ENCODE data around the gene PEX3. TPM values are rescaled to one million over a fixed set of nuclear protein-coding genes. Genes with fewer than 3 reads are reported as not detected.

Gene PEX3
- total and polyA plus RNA-seq, 2 of the 4 experiments (the other 2 are of a cell fraction), result 13.3 to 13.7 TPM

DNA sequence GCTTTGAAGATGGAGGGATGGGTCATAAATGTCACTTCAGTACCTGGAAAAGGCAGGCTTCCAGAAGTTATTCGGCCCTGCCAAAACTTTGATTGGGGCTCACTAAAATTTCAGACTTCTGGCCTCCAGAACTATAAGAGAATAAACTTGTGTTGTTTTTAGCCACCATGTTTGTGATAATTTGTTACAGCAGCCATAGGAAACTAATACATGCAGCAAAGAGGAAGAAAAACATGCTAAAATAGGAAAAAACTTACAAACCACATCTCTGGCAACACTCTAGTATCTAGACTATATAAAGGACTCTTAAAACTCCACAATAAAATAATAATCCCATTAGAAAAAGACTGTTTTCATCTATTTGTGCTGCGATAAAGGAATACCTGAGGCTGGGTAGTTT lies 9.6 kb upstream of the PEX3 start:
- in situ Hi-C loops (cut with MboI; ENCODE audit: low sequenced_read_pairs) (no loop called here), dilution Hi-C loops (cut with HindIII; ENCODE audit: low sequenced_read_pairs, unreplicated experiment) (no loop called here), intact Hi-C loops (cut with micrococcal nuclease) (loop anchor here (10.0 kb wide), 1 partner anchor 574 kb away; no protein-coding TSS in a partner anchor)
- no peak overlapping the region for H2AFZ ChIP-seq (replicated peaks; ENCODE audit: low read length, poor library complexity)
- peaks cover 4% of the 10 kb centered on the region; the same call in 1 of the 2 replicates for H3K9me1 ChIP-seq (ENCODE audit: insufficient read depth, low read length)
- peaks cover 9 to 12% of the 10 kb centered on the region in 2 experiments; a peak in 2 of 4 replicates for H3K79me1 ChIP-seq (ENCODE audit: low read depth in 1 of 2, low read length in 2 of 2)
- no CpG with 5 or more reads among the region's 2 CpGs for WGBS, 2 experiments (ENCODE audit: extremely low coverage in 2 of 2, insufficient read length in 1 of 2)
- DNase-seq, result no peak
- no peak overlapping the region for H3K4me2 ChIP-seq (ENCODE audit: low read depth, low read length)
- no peak overlapping the region for H3K4me3 ChIP-seq (ENCODE audit: insufficient read depth, low read depth, low read length)
- no peak overlapping the region for H3K14ac ChIP-seq (replicated peaks; ENCODE audit: low read depth, low read length)
- no peak overlapping the region for H3K23ac ChIP-seq (ENCODE audit: low read depth, low read length)
- H2AK9ac ChIP-seq (replicated peaks; ENCODE audit: low read depth, low read length, poor library complexity), result no peak overlapping the region
- H3K56ac ChIP-seq (ENCODE audit: extremely low read depth, insufficient read depth, low read length), result no peak overlapping the region
- H3K36me3 ChIP-seq (ENCODE audit: control insufficient read depth, insufficient read depth, low read length), result peaks cover 11% of the 10 kb centered on the region
- H2BK15ac ChIP-seq (ENCODE audit: low read depth, low read length), result no peak overlapping the region
- no peaks in the 10 kb centered on the region for H3K27me3 ChIP-seq (ENCODE audit: control insufficient read depth, insufficient read depth, low read length)
- no peaks in the 10 kb centered on the region for H4K20me1 ChIP-seq (ENCODE audit: insufficient read depth, low read length)
- no peak overlapping the region for H4K91ac ChIP-seq (ENCODE audit: insufficient read depth, low read depth, low read length)
- CTCF ChIA-PET, result no interaction called here
- no peak for ATAC-seq (ENCODE audit: low read depth)
- H3K4me1 ChIP-seq (ENCODE audit: control insufficient read depth, insufficient read depth, low read length), result peaks cover 2% of the 10 kb centered on the region; the same call in 1 of the 2 replicates
- H3K9me3 ChIP-seq (ENCODE audit: control insufficient read depth, insufficient read depth, low read length), result no peaks in the 10 kb centered on the region
- H2BK20ac ChIP-seq (ENCODE audit: low read depth, low read length), result no peak overlapping the region
- no peak overlapping the region for H3K9ac ChIP-seq (ENCODE audit: low read depth, low read length)
- no peak overlapping the region for H2BK5ac ChIP-seq (ENCODE audit: low read depth, low read length, poor library complexity, severe bottlenecking)
- H3K27ac ChIP-seq (ENCODE audit: insufficient read depth, low read length), result no peak overlapping the region
- H2BK120ac ChIP-seq (ENCODE audit: low read depth, low read length), result no peak overlapping the region
- POLR2A ChIA-PET (ENCODE audit: unreplicated experiment), result no interaction called here
- no peak overlapping the region for H4K5ac ChIP-seq (ENCODE audit: low read depth, low read length)
- BruUV-seq (replicated peaks), result no TSS peak
- TF ChIP-seq RCOR1 (IDR thresholded peaks at IDR 0.05; ENCODE audit: insufficient replicate concordance, low read length), result no peak
- TF ChIP-seq, protein P1, sequence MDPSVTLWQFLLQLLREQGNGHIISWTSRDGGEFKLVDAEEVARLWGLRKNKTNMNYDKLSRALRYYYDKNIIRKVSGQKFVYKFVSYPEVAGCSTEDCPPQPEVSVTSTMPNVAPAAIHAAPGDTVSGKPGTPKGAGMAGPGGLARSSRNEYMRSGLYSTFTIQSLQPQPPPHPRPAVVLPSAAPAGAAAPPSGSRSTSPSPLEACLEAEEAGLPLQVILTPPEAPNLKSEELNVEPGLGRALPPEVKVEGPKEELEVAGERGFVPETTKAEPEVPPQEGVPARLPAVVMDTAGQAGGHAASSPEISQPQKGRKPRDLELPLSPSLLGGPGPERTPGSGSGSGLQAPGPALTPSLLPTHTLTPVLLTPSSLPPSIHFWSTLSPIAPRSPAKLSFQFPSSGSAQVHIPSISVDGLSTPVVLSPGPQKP (IDR thresholded peaks at IDR 0.05; ENCODE audit: borderline replicate concordance, low read depth, low read length), result no peak
- TF ChIP-seq MAFK (IDR thresholded peaks at IDR 0.05; ENCODE audit: low read depth, low read length), result no peak
- TF ChIP-seq CEBPB (IDR thresholded peaks at IDR 0.05; ENCODE audit: low read depth, low read length), result no peak
- no peak for TF ChIP-seq POLR2A (IDR thresholded peaks at IDR 0.05; ENCODE audit: low read depth, low read length)
- TF ChIP-seq, protein P2, sequence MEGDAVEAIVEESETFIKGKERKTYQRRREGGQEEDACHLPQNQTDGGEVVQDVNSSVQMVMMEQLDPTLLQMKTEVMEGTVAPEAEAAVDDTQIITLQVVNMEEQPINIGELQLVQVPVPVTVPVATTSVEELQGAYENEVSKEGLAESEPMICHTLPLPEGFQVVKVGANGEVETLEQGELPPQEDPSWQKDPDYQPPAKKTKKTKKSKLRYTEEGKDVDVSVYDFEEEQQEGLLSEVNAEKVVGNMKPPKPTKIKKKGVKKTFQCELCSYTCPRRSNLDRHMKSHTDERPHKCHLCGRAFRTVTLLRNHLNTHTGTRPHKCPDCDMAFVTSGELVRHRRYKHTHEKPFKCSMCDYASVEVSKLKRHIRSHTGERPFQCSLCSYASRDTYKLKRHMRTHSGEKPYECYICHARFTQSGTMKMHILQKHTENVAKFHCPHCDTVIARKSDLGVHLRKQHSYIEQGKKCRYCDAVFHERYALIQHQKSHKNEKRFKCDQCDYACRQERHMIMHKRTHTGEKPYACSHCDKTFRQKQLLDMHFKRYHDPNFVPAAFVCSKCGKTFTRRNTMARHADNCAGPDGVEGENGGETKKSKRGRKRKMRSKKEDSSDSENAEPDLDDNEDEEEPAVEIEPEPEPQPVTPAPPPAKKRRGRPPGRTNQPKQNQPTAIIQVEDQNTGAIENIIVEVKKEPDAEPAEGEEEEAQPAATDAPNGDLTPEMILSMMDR (conservative IDR thresholded peaks at IDR 0.05; ENCODE audit: low read depth, low read length), result no peak
- no peak for TF ChIP-seq CHD1 (IDR thresholded peaks at IDR 0.05; ENCODE audit: low read depth, low read length)
- no peak for TF ChIP-seq FOS (IDR thresholded peaks at IDR 0.05; ENCODE audit: low read depth, low read length)
- TF ChIP-seq, protein P3, sequence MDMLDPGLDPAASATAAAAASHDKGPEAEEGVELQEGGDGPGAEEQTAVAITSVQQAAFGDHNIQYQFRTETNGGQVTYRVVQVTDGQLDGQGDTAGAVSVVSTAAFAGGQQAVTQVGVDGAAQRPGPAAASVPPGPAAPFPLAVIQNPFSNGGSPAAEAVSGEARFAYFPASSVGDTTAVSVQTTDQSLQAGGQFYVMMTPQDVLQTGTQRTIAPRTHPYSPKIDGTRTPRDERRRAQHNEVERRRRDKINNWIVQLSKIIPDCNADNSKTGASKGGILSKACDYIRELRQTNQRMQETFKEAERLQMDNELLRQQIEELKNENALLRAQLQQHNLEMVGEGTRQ (IDR thresholded peaks at IDR 0.05; ENCODE audit: low read depth, low read length), result no peak
- no peak for TF ChIP-seq MAZ (IDR thresholded peaks at IDR 0.05; ENCODE audit: borderline replicate concordance, low read depth, low read length)
- no peak for TF ChIP-seq BHLHE40 (IDR thresholded peaks at IDR 0.05; ENCODE audit: low read depth, low read length)
- no peak for TF ChIP-seq RAD21 (IDR thresholded peaks at IDR 0.05; ENCODE audit: low read length)
- TF ChIP-seq RFX5 (IDR thresholded peaks at IDR 0.05; ENCODE audit: low read depth, low read length), result no peak
- TF ChIP-seq MXI1 (IDR thresholded peaks at IDR 0.05; ENCODE audit: borderline replicate concordance, low read depth, low read length), result no peak
- no peak for TF ChIP-seq SMC3 (IDR thresholded peaks at IDR 0.05; ENCODE audit: low read depth, low read length)
- no peak for TF ChIP-seq NFE2L2 (IDR thresholded peaks at IDR 0.05; ENCODE audit: low read depth, low read length)
- H3K4ac ChIP-seq (ENCODE audit: low read depth, low read length), result no peak overlapping the region
- H3K18ac ChIP-seq (ENCODE audit: low read depth, low read length), result no peak overlapping the region
- no peak overlapping the region for H2AK5ac ChIP-seq (ENCODE audit: low read depth, low read length)
- no peak overlapping the region for H4K8ac ChIP-seq (ENCODE audit: low read depth in 2 of 2, low read length in 2 of 2)
